HG03139 (cell line): ENCODE data around the gene ORM2.
A peak's percentile ranks its signal among the peaks of the same experiment; 100 is the strongest.

Experiments used
- ATAC-seq: cut with Tn5 transposase; IDR thresholded peaks from one replicate; pipeline ENCODE4 v1.9.1; 2021; ENCODE audit not compliant: unreplicated experiment

Gene ORM2

DNA sequence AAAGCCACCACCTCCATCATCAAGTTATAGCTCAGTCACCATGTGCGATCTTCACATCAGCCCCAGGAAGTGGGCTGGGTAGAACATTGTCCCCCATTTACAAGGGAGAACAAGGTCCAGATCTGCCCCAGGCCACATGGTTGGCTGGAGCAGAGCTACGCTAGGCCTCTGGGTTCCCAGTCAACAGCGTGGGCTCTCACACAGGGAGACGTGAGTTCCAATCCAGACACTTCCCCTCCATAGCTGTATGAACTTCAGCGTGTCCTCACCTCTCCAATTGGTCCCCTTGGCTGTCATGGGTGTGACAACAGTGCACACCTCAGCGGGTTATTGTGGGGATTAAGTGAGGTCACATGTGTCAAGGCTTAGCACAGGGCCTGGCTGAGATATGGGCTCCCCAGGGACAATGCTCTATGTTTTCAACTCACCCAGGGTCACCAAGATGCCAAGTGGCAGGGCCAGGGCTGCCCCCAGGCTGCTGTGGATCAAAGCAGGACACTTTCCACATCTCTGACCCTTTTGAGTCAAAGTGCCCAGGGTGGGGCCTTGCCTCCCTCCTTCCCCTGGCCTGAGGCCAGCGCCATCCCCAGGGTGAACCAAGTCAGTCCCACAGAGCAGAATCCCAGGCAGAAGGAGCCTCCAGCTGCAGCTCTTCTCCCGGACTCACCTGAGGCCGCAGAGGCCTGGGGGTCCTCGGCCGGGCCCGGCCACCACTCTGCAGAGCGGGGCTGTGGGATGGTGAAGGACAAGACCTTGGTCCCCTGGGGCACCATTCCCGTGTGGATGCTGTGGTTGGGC lies 38.3 kb downstream of the ORM2 start:
- no peak for ATAC-seq

DNA sequence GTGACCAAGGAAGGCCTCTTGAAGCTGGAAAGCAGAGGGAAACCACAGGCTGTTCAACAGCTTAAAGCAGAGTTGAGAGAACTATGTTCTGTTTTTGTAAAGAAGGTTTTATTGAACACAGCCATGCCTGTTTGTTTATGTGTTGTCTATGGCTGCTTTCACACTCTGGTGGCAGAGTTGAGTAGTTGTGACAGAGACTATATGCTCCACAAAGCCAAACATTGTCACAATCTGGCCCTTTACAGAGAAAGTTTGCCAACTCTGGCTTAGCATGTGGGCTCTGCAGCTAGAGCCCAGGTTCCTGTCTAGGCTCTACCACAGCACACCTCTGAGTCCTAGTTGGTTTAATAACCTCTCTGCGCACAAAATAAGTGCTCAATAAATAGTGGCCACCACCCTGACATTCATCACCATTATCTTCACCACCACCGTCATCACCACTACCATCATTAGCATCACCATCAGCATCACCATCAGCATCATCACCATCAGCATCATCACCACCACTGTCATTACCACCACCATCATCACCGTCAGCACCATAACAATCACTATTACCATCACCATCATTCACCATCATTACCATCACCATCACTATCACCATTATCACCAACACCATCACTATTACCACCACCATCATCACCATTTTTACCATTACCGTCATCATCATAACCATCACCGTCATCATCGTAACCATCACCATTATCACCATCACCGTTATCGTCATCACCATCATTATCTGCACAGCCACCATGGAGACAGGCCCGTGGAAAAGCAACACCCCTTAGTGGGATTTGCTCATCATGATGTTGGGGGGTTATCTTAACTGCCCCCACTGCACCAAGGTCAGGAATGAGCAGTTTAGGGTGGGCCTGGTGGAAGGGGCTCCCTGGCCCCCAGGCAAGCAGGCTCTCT lies 39.8 kb downstream of the ORM2 start:
- no peak for ATAC-seq

DNA sequence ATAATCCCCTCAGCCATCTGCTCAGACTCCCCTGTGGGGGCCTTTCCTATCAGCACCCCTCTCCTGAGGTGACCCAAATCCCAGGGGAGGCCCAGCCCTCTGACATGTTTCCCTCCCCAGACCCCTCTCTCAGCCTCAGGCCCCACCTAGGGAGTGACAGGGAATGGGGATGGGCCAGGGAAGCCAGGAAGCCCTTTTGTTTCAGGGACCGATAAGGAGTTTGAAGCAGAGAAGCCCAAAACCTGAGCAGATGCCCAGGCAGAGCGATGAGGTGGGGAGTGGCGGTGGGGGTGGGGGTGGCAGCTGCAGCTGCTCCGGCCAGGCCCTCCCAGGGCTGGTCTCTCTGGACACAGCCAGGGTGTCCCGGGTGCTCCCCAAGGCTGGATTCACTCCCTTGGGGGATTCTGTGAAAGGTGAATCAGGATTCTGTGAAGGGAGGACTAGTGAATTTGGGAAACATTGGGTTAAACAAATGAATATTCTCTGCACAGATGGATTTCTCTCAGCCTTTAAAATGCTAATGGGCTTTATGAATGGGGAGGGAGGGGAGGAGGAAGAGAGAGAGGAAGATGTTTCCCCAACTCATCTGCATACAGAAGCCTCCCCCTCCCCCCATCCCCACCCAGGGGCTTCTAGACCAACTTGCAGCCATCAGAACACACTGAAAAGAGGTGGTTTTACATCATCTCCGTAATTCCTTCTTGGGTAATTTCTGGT lies 40.7 kb downstream of the ORM2 start:
- ATAC-seq = no peak

DNA sequence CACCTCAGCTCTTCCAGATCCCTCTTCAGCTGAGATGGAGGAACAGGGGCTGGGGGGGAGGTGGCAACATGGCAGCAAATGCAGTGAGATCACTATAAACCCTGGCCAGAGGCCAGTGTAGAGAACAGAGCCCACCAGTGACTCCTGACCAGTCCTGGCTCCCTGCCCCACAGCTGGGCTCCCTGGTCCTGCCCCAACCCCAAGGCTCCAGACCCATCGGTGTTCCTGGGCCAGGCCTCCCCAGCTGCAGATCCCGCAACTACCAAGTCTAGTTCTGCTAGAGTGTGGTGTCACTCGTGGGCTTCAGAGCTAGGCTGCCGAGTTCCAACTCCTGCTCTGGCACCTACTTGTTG lies 41.3 kb downstream of the ORM2 start:
- ATAC-seq = no peak

GRCh38 chr9:114371343-114371944 lies 41.8 kb downstream of the ORM2 start:
- no peak for ATAC-seq

GRCh38 chr9:114371973-114372917 lies 42.6 kb downstream of the ORM2 start:
- ATAC-seq = peak; percentile 27

- ATAC-seq = peak; percentile 96
These were observed 43.3 kb downstream of the ORM2 start for GRCh38 chr9:114372921-114373448.

DNA sequence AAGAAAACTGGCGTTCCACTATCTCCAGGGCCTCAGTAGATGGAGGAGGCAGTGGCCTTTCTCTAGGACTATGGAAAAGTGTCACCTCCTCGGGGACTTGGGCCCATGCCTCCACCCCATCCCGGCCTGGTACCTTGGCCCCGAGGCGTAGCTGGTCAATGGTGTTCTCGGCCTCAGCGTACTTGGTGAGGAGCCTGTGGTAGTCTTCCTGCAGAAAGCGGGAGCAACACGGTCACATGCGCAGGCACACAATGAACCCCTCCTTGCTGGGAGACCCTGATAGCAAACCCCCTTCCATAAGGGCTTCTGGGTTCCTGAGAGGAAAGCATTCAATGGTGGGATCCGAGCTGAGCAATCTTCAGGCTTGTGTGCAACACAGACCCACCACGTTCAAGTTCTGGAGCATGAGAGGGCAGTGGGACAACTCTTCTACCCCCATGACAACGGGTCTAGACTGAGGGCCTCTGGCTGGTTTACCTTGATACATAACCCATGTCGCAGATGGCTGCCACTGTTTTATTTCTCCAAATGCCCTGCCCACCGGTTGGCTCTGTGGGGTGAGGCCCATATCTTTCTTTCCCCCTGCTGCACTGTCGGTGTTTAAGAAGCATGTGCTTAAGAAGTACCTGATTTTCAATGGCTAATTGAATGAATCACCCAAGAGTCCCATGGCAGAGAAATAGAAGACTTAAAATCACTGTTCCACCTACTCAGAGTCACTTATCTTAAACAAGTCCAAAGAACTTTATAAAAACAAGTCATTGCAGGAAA lies 44.5 kb downstream of the ORM2 start:
- ATAC-seq = no peak

GRCh38 chr9:114374936-114375335 lies 45.3 kb downstream of the ORM2 start:
- ATAC-seq = no peak

- no peak for ATAC-seq
These were observed 45.9 kb downstream of the ORM2 start for GRCh38 chr9:114375386-114376175.

GRCh38 chr9:114376586-114377445 lies 47.1 kb downstream of the ORM2 start:
- no peak for ATAC-seq

- ATAC-seq = no peak
These were observed 48.3 kb downstream of the ORM2 start for GRCh38 chr9:114378016-114378415.

DNA sequence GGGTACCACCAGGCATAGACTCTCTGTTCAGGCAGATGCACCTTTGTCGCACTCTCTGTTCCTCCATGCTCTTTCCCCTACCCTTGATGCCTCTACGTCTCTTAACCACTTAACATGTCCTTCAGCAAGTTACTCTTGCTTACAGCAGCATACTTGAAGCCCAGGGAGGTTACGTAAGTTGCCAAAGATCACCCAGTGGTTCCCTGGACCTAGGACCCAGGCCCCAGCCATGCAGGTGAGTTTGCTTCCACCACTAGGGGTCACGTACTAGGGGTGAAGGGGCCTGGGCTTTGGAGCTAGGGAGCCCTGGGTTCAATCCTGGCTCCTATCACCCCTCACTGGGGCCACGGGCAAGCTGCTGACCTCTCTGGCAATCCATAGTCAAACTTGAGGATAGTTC lies 49.2 kb downstream of the ORM2 start:
- no peak for ATAC-seq
